Measurements from ENCODE around the gene CDKN2D.
A peak's percentile ranks its signal among the peaks of the same experiment; 100 is the strongest.
"Not testable (repeated sequence)": the region's sequence is repeated elsewhere in the genome, so short reads cannot be mapped to it uniquely, and the experiment has no call there.

The CDKN2D gene

GRCh38 chr19:10580979-10581631 lies 12.3 kb upstream of the CDKN2D start:
- peak; percentile 89 for DNase-seq

- DNase-seq: no peak
Measured at GRCh38 chr19:10577951-10578350, 9.2 kb upstream of the CDKN2D start.

GRCh38 chr19:10575011-10575716 lies 6.4 kb upstream of the CDKN2D start:
- no peak for DNase-seq

GRCh38 chr19:10574462-10574861 lies 5.7 kb upstream of the CDKN2D start:
- no peak for DNase-seq

- DNase-seq: not testable (repeated sequence)
Measured at GRCh38 chr19:10573793-10574192, 5.0 kb upstream of the CDKN2D start.

GRCh38 chr19:10568062-10568825 lies 535 bp downstream of the CDKN2D start:
- DNase-seq: no peak

GRCh38 chr19:10567656-10568055 lies 1.1 kb downstream of the CDKN2D start:
- no peak for DNase-seq

GRCh38 chr19:10566658-10567410 lies 1.9 kb downstream of the CDKN2D start:
- DNase-seq: no peak

- DNase-seq: no peak
Measured at GRCh38 chr19:10566408-10566657, 2.4 kb downstream of the CDKN2D start.

GRCh38 chr19:10565567-10566407 lies 3.0 kb downstream of the CDKN2D start, which contains the start of gene KRI1:
KRI1 (minus strand) TSS chr19:10566010; CDS start chr19:10565999, 11 bp downstream.
- DNase-seq: peak; percentile 96

- peak; percentile 46 for DNase-seq
Measured at GRCh38 chr19:10565028-10565566, 3.7 kb downstream of the CDKN2D start.

GRCh38 chr19:10562609-10563008 lies 6.2 kb downstream of the CDKN2D start:
- no peak for DNase-seq

- DNase-seq: no peak
Measured at GRCh38 chr19:10560154-10560553, 8.6 kb downstream of the CDKN2D start.

GRCh38 chr19:10557603-10558197 lies 11.1 kb downstream of the CDKN2D start:
- no peak for DNase-seq

GRCh38 chr19:10555610-10555973 lies 13.2 kb downstream of the CDKN2D start:
- no peak for DNase-seq

GRCh38 chr19:10554760-10555609 lies 13.8 kb downstream of the CDKN2D start:
- no peak for DNase-seq

GRCh38 chr19:10553943-10554381 lies 14.8 kb downstream of the CDKN2D start:
- no peak for DNase-seq

GRCh38 chr19:10553087-10553667 lies 15.6 kb downstream of the CDKN2D start:
- no peak for DNase-seq

- DNase-seq: peak; percentile 13
Measured at GRCh38 chr19:10552510-10553053, 16.2 kb downstream of the CDKN2D start.
